CD14-positive monocyte (primary cell): ENCODE measurements around the gene IRF2. TPM values are rescaled to one million over a fixed set of nuclear protein-coding genes. Genes with fewer than 3 reads are reported as not detected.

Experiments used
- DNase-seq, 3 donors: peaks; one replicate each; pipeline ENCODE4 v3.0.0-alpha.2; 2011 to 2022
- H2AFZ ChIP-seq: 2 replicates; pipeline ENCODE4 v1.6.0; 2012; ENCODE audit warnings: mild to moderate bottlenecking, low read depth, low read length, inconsistent platforms; ENCODE audit not compliant: insufficient read depth, poor library complexity, severe bottlenecking
- H3K27ac ChIP-seq, 2 donors: 1 replicate in 1 of 2; 2 replicates in 1 of 2; pipeline ENCODE4 v1.5.1; 2012 to 2013; ENCODE audit warnings: low read length in 2 of 2, control low read depth in 1 of 2, inconsistent platforms in 1 of 2, low read depth in 1 of 2, mild to moderate bottlenecking in 1 of 2
- H3K27me3 ChIP-seq, 2 donors: one replicate each; pipeline versions ENCODE4 v1.6.0 to v1.6.1; 2011 to 2013; ENCODE audit warnings: low read length in 2 of 2; ENCODE audit not compliant: control insufficient read depth in 2 of 2, insufficient read depth in 2 of 2
- H3K36me3 ChIP-seq, 2 donors: replicated peaks in 1 of 2; 1 replicate in 1 of 2; 2 replicates in 1 of 2; pipeline versions ENCODE4 v1.5.1 to v1.6.1; 2012 to 2013; ENCODE audit warnings: low read length in 2 of 2, control low read depth in 1 of 2, inconsistent platforms in 1 of 2, mild to moderate bottlenecking in 1 of 2; ENCODE audit not compliant: insufficient read depth in 2 of 2, control insufficient read depth in 1 of 2
- H3K4me1 ChIP-seq, 2 donors: 1 replicate in 1 of 2; 2 replicates in 1 of 2; pipeline versions ENCODE4 v1.5.1 to v1.6.1; 2012 to 2013; ENCODE audit warnings: low read length in 2 of 2, control low read depth in 1 of 2, inconsistent platforms in 1 of 2, mild to moderate bottlenecking in 1 of 2, moderate library complexity in 1 of 2; ENCODE audit not compliant: insufficient read depth in 2 of 2, control insufficient read depth in 1 of 2
- H3K4me2 ChIP-seq: replicated peaks from 2 replicates; pipeline ENCODE3; 2012; ENCODE audit warnings: low read length, moderate library complexity, mild to moderate bottlenecking; ENCODE audit not compliant: poor library complexity, severe bottlenecking; ENCODE audit errors: extremely low read depth
- H3K4me3 ChIP-seq, 3 experiments: fragments of 200-600 bp in 1 of 3; sonication (generic) in 1 of 3; replicated peaks in 1 of 3; 1 replicate in 2 of 3; 2 replicates in 1 of 3; pipeline ENCODE4 v1.5.1; 2011 to 2013; ENCODE audit warnings: low read length in 3 of 3, mild to moderate bottlenecking in 3 of 3, control low read depth in 2 of 3, low read depth in 2 of 3, inconsistent platforms in 1 of 3, moderate library complexity in 1 of 3
- H3K79me2 ChIP-seq: 2 replicates; pipeline ENCODE4 v1.6.0; 2012; ENCODE audit warnings: mild to moderate bottlenecking, control low read depth, inconsistent platforms, low read length, moderate library complexity; ENCODE audit not compliant: insufficient read depth
- H3K9ac ChIP-seq: 2 replicates; pipeline ENCODE4 v1.6.0; 2017; ENCODE audit warnings: low read length, mild to moderate bottlenecking; ENCODE audit not compliant: insufficient read depth, poor library complexity, severe bottlenecking
- H3K9me3 ChIP-seq, 2 donors: replicated peaks in 1 of 2; 1 replicate in 1 of 2; 2 replicates in 1 of 2; pipeline versions ENCODE4 v1.5.1 to v1.6.1; 2012 to 2013; ENCODE audit warnings: low read length in 2 of 2, control low read depth in 1 of 2; ENCODE audit not compliant: control insufficient read depth in 1 of 2, insufficient read depth in 1 of 2
- H4K20me1 ChIP-seq: 2 replicates; pipeline ENCODE4 v1.6.0; 2012; ENCODE audit warnings: mild to moderate bottlenecking, low read length, control low read depth, moderate library complexity; ENCODE audit not compliant: insufficient read depth
- H3K27ac Mint-ChIP-seq, 7 donors: one replicate each; pipeline ENCODE4 v1.8.0; 2020; ENCODE audit warnings: mild to moderate bottlenecking in 7 of 7, mixed read lengths in 7 of 7, moderate library complexity in 6 of 7, inconsistent platforms in 2 of 7
- H3K27me3 Mint-ChIP-seq, 3 donors: one replicate each; pipeline ENCODE4 v1.8.0; 2021 to 2022; ENCODE audit warnings: low read depth in 3 of 3, mild to moderate bottlenecking in 3 of 3, mixed read lengths in 3 of 3, moderate library complexity in 3 of 3, inconsistent platforms in 1 of 3
- H3K36me3 Mint-ChIP-seq, 2 donors: one replicate each; pipeline ENCODE4 v1.8.0; 2020; ENCODE audit warnings: mixed read lengths in 2 of 2, inconsistent platforms in 1 of 2, mild to moderate bottlenecking in 1 of 2
- H3K4me1 Mint-ChIP-seq: one replicate; pipeline ENCODE4 v1.8.0; 2020; ENCODE audit warnings: mild to moderate bottlenecking, mixed read lengths
- H3K4me3 Mint-ChIP-seq, 2 donors: one replicate each; pipeline ENCODE4 v1.8.0; 2020; ENCODE audit warnings: mild to moderate bottlenecking in 2 of 2, mixed read lengths in 2 of 2, moderate library complexity in 1 of 2
- H3K9me3 Mint-ChIP-seq, 7 donors: one replicate each; pipeline ENCODE4 v1.8.0; 2020 to 2022; ENCODE audit warnings: mixed read lengths in 7 of 7, mild to moderate bottlenecking in 6 of 7, moderate library complexity in 6 of 7, inconsistent platforms in 2 of 7
- CTCF ChIP-seq: fragments of 200-600 bp; IDR thresholded peaks from one replicate; pipeline ENCODE4 v1.8.0; 2022; ENCODE audit warnings: antibody characterized with exemption, mild to moderate bottlenecking
- WGBS: methylation state at CpG from one replicate; pipeline ENCODE4 v1.1.5; 2013; ENCODE audit warnings: missing lambda C conversion rate; ENCODE audit not compliant: insufficient coverage; 5-methylcytosine and 5-hydroxymethylcytosine counted together
- intact Hi-C, 2 donors: fragments of 100-400 bp; cut with micrococcal nuclease; formaldehyde crosslinking; loops; one replicate each; pipeline versions ENCODE4 v1.15.0 to v1.15.1; 2023
- polyA plus RNA-seq, 3 donors: library from polyadenylated mRNA; depleted of rRNA in 1 of 3; unstranded in 2 of 3; stranded (reverse) in 1 of 3; fragments of 300-500 nt in 2 of 3; fragments of >200 nt in 1 of 3; fragmentation: Illumina TruSeq in 2 of 3; gene quantifications; 1 replicate in 2 of 3; 2 replicates in 1 of 3; pipeline ENCODE4 v1.2.3, GENCODE V29; 2012 to 2021

IRF2 gene
- polyA plus RNA-seq, 3 donors = 51.3 to 76.8 (median 56.1) TPM

DNA sequence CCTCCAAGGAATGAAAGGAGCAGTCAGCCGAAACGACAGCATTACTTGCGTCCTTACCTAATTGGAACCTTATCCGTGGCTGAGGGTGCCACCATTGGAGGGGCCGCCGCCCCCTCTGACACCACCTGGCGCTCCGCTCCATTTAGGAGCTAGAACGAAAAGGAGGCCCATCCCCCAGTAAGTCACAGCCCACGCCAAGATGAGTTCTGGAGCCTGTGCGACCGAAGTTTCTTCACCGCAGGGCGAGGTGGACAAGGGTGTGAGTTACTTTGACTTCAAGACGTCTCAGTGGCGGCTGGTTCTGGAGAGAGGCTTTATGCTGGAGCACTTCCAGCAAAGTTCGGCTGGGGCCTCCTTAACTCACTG is 729 bp upstream of the IRF2 start:
- peak in 1 of 3 donors; percentile 27 for DNase-seq

More for the DNA sequence above, 729 bp upstream of the IRF2 start:
- peak overlapping the region; percentile 96 for H3K9ac ChIP-seq
- Mint-ChIP-seq H3K27me3 (no peaks in the 10 kb centered on the region), H3K4me3 (peak overlapping the region; percentile 97 to 99), H3K27ac (peak overlapping the region; percentile 96 to 99 (median 98)), H3K36me3 (peaks cover 12 to 28% of the 10 kb centered on the region in 2 donors), H3K4me1 (peaks cover 60% of the 10 kb centered on the region), H3K9me3 (peaks cover 0 to 2% (median 0%) of the 10 kb centered on the region in 7 donors)
- peaks cover 72% of the 10 kb centered on the region for H3K79me2 ChIP-seq
- H3K27ac ChIP-seq = peak overlapping the region; percentile 95 to 99
- no peaks in the 10 kb centered on the region for H3K27me3 ChIP-seq
- H3K9me3 ChIP-seq = no peaks in the 10 kb centered on the region
- H3K4me2 ChIP-seq = peak overlapping the region; percentile 88
- no peak for TF ChIP-seq CTCF
- H4K20me1 ChIP-seq = peaks cover 18% of the 10 kb centered on the region
- H2AFZ ChIP-seq = peak overlapping the region; percentile 69
- 0% methylated on average over 8 of the region's 17 CpGs for WGBS
- H3K4me1 ChIP-seq = peaks cover 58 to 71% of the 10 kb centered on the region in 2 donors
- intact Hi-C loops = loop anchor here (2.0 to 10.0 kb wide), 5 partner anchors 37 to 970 kb away; partner anchors contain the start of gene ING2 (in 1 of the 2)
- no peaks in the 10 kb centered on the region for H3K36me3 ChIP-seq
- peak overlapping the region; percentile 77 to 100 (median 86) for H3K4me3 ChIP-seq
